Ascending aorta (tissue), 2 donors: ENCODE measurements around the gene L1CAM. TPM values are rescaled to one million over a fixed set of nuclear protein-coding genes. Genes with fewer than 3 reads are reported as not detected.

Experiments
- DNase-seq, 2 donors: peaks; one replicate each; pipeline ENCODE4 v3.0.0-alpha.2; 2019; ENCODE audit warnings: low spot score in 2 of 2
- H3K27ac ChIP-seq, 2 donors: fragments of 200-600 bp; sonication (generic); one replicate each; pipeline ENCODE4 v1.5.1; 2016 to 2017; ENCODE audit warnings: mild to moderate bottlenecking in 1 of 2
- H3K27me3 ChIP-seq: fragments of 200-600 bp; sonication (generic); one replicate; pipeline ENCODE4 v1.5.1; 2017
- H3K36me3 ChIP-seq, 2 donors: fragments of 200-600 bp; sonication (generic); one replicate each; pipeline ENCODE4 v1.5.1; 2016
- H3K4me1 ChIP-seq, 2 donors: fragments of 200-600 bp; sonication (generic); one replicate each; pipeline ENCODE4 v1.5.1; 2016 to 2017; ENCODE audit warnings: mild to moderate bottlenecking in 1 of 2
- H3K4me3 ChIP-seq, 2 donors: fragments of 200-600 bp; sonication (generic); one replicate each; pipeline ENCODE4 v1.5.1; 2016 to 2017; ENCODE audit warnings: mild to moderate bottlenecking in 1 of 2
- H3K9me3 ChIP-seq, 2 donors: fragments of 200-600 bp; sonication (generic); one replicate each; pipeline ENCODE4 v1.5.1; 2016
- CTCF ChIP-seq, 3 experiments: fragments of 200-600 bp in 2 of 3; fragments of 450-650 bp in 1 of 3; sonication (generic) in 2 of 3; IDR thresholded peaks; one replicate each; pipeline ENCODE4 v1.5.1; 2016 to 2019; ENCODE audit warnings: antibody characterized with exemption in 3 of 3, mild to moderate bottlenecking in 1 of 3, moderate library complexity in 1 of 3
- intact Hi-C: fragments of 100-400 bp; cut with DNase I; formaldehyde crosslinking; loops from one replicate; pipeline ENCODE4 v1.15.1; 2023
- total RNA-seq: library from RNA; depleted of rRNA; stranded (reverse); fragments of >200 nt; gene quantifications from one replicate; pipeline ENCODE4 v1.1.0, GENCODE V29; 2016

The L1CAM gene
- total RNA-seq, 1 donor from 2014 or later = 25.8 TPM

GRCh38 chrX:153871946-153872878 lies 13.8 kb downstream of the L1CAM start:
- TF ChIP-seq CTCF (IDR thresholded peaks at IDR 0.05) = no peak
- no peaks in the 10 kb centered on the region for H3K27me3 ChIP-seq
- intact Hi-C loops = no loop called here

GRCh38 chrX:153871451-153871850 lies 14.5 kb downstream of the L1CAM start:
- no peak overlapping the region for H3K4me3 ChIP-seq
- no peak for DNase-seq
- no peaks in the 10 kb centered on the region for H3K4me1 ChIP-seq
- TF ChIP-seq CTCF (IDR thresholded peaks at IDR 0.05) = no peak
- no peaks in the 10 kb centered on the region for H3K36me3 ChIP-seq
- no peaks in the 10 kb centered on the region for H3K27me3 ChIP-seq
- no peak overlapping the region for H3K27ac ChIP-seq
- intact Hi-C loops = no loop called here
- no peaks in the 10 kb centered on the region for H3K9me3 ChIP-seq

More at GRCh38 chrX:153871946-153872878, 13.8 kb downstream of the L1CAM start:
- no peak overlapping the region for H3K27ac ChIP-seq
- no peaks in the 10 kb centered on the region for H3K9me3 ChIP-seq
- no peaks in the 10 kb centered on the region for H3K4me1 ChIP-seq
- no peak overlapping the region for H3K4me3 ChIP-seq
- H3K36me3 ChIP-seq = no peaks in the 10 kb centered on the region
- DNase-seq = no peak

GRCh38 chrX:153870791-153871360 lies 15.1 kb downstream of the L1CAM start:
- Histone ChIP-seq H3K4me1 (no peaks in the 10 kb centered on the region), H3K36me3 (no peaks in the 10 kb centered on the region), H3K27ac (no peak overlapping the region), H3K9me3 (no peaks in the 10 kb centered on the region), H3K27me3 (no peaks in the 10 kb centered on the region), H3K4me3 (no peak overlapping the region)
- no peak for TF ChIP-seq CTCF (IDR thresholded peaks at IDR 0.05)
- intact Hi-C loops = no loop called here
- DNase-seq = no peak

- Histone ChIP-seq H3K4me1 (no peaks in the 10 kb centered on the region), H3K4me3 (no peak overlapping the region), H3K9me3 (no peaks in the 10 kb centered on the region), H3K36me3 (no peaks in the 10 kb centered on the region), H3K27ac (no peak overlapping the region), H3K27me3 (no peaks in the 10 kb centered on the region)
- no peak for DNase-seq
- no peak for TF ChIP-seq CTCF (IDR thresholded peaks at IDR 0.05)
- intact Hi-C loops = no loop called here
Observed at GRCh38 chrX:153870288-153870690, 15.7 kb downstream of the L1CAM start.

GRCh38 chrX:153869473-153870287 lies 16.3 kb downstream of the L1CAM start:
- no peak overlapping the region for H3K27ac ChIP-seq
- intact Hi-C loops = no loop called here
- no peaks in the 10 kb centered on the region for H3K36me3 ChIP-seq
- no peaks in the 10 kb centered on the region for H3K27me3 ChIP-seq
- no peaks in the 10 kb centered on the region for H3K4me1 ChIP-seq
- no peak for TF ChIP-seq CTCF (IDR thresholded peaks at IDR 0.05)
- no peak for DNase-seq
- no peak overlapping the region for H3K4me3 ChIP-seq
- no peaks in the 10 kb centered on the region for H3K9me3 ChIP-seq
